ENCODE measurements around the gene KRT12. TPM values are rescaled to one million over a fixed set of nuclear protein-coding genes. Genes with fewer than 3 reads are reported as not detected.
A peak's percentile ranks its signal among the peaks of the same experiment; 100 is the strongest.

Gene KRT12
- total and polyA plus RNA-seq, 2 experiments from 2014 or later: not detected

- peaks cover 23% of the 10 kb centered on the region for H3K4me1 ChIP-seq (ENCODE audit: insufficient read depth)
- 28% methylated on average over 1 of the region's 1 CpG for WGBS (ENCODE audit: low lambda C conversion rate, missing lambda C conversion rate)
Observed at GRCh38 chr17:40901981-40902474, 35.0 kb upstream of the KRT12 start.

GRCh38 chr17:40900809-40901356 lies 33.9 kb upstream of the KRT12 start:
- Histone ChIP-seq H3K27me3 (no peaks in the 10 kb centered on the region), H3K36me3 (replicated peaks; ENCODE audit: insufficient read depth, low read depth) (no peaks in the 10 kb centered on the region), H3K9me2 (replicated peaks; ENCODE audit: insufficient read depth) (no peaks in the 10 kb centered on the region), H3K9me3 (ENCODE audit: low read depth) (no peaks in the 10 kb centered on the region), H4K20me1 (ENCODE audit: insufficient read depth, poor library complexity, severe bottlenecking) (no peaks in the 10 kb centered on the region), H3K4me1 (ENCODE audit: insufficient read depth) (peaks cover 23% of the 10 kb centered on the region), H3K4me3 (no peak overlapping the region), H2AFZ (no peak overlapping the region), H3K4me2 (peak overlapping the region; percentile 9), H3K27ac (peak overlapping the region; percentile 85), H3K79me2 (no peaks in the 10 kb centered on the region)
- WGBS (ENCODE audit: low lambda C conversion rate, missing lambda C conversion rate): 64% methylated on average over 5 of the region's 5 CpGs
- TF ChIP-seq EZH2 (IDR thresholded peaks at IDR 0.05; ENCODE audit: borderline replicate concordance) (no peak), EZH2phosphoT487 (IDR thresholded peaks at IDR 0.05; ENCODE audit: low read depth, severe bottlenecking, unreplicated experiment) (no peak)
- TF ChIP-seq, protein P1, sequence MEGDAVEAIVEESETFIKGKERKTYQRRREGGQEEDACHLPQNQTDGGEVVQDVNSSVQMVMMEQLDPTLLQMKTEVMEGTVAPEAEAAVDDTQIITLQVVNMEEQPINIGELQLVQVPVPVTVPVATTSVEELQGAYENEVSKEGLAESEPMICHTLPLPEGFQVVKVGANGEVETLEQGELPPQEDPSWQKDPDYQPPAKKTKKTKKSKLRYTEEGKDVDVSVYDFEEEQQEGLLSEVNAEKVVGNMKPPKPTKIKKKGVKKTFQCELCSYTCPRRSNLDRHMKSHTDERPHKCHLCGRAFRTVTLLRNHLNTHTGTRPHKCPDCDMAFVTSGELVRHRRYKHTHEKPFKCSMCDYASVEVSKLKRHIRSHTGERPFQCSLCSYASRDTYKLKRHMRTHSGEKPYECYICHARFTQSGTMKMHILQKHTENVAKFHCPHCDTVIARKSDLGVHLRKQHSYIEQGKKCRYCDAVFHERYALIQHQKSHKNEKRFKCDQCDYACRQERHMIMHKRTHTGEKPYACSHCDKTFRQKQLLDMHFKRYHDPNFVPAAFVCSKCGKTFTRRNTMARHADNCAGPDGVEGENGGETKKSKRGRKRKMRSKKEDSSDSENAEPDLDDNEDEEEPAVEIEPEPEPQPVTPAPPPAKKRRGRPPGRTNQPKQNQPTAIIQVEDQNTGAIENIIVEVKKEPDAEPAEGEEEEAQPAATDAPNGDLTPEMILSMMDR (IDR thresholded peaks at IDR 0.05; ENCODE audit: poor library complexity): no peak
- no peak for DNase-seq (ENCODE audit: low spot score)

More at GRCh38 chr17:40901981-40902474, 35.0 kb upstream of the KRT12 start:
- no peaks in the 10 kb centered on the region for H4K20me1 ChIP-seq (ENCODE audit: insufficient read depth, poor library complexity, severe bottlenecking)
- no peaks in the 10 kb centered on the region for H3K36me3 ChIP-seq (replicated peaks; ENCODE audit: insufficient read depth, low read depth)
- H3K27ac ChIP-seq: peak overlapping the region; percentile 97
- H3K4me2 ChIP-seq: peak overlapping the region; percentile 38
- no peaks in the 10 kb centered on the region for H3K9me3 ChIP-seq (ENCODE audit: low read depth)
- H3K9me2 ChIP-seq (replicated peaks; ENCODE audit: insufficient read depth): no peaks in the 10 kb centered on the region
- peak; percentile 84 for DNase-seq (ENCODE audit: low spot score)
- H3K4me3 ChIP-seq: no peak overlapping the region
- no peaks in the 10 kb centered on the region for H3K27me3 ChIP-seq
- no peak for TF ChIP-seq EZH2 (IDR thresholded peaks at IDR 0.05; ENCODE audit: borderline replicate concordance)
- TF ChIP-seq, protein P1 (IDR thresholded peaks at IDR 0.05; ENCODE audit: poor library complexity): no peak
- TF ChIP-seq EZH2phosphoT487 (IDR thresholded peaks at IDR 0.05; ENCODE audit: low read depth, severe bottlenecking, unreplicated experiment): no peak
- no peak overlapping the region for H2AFZ ChIP-seq
- no peaks in the 10 kb centered on the region for H3K79me2 ChIP-seq

DNA sequence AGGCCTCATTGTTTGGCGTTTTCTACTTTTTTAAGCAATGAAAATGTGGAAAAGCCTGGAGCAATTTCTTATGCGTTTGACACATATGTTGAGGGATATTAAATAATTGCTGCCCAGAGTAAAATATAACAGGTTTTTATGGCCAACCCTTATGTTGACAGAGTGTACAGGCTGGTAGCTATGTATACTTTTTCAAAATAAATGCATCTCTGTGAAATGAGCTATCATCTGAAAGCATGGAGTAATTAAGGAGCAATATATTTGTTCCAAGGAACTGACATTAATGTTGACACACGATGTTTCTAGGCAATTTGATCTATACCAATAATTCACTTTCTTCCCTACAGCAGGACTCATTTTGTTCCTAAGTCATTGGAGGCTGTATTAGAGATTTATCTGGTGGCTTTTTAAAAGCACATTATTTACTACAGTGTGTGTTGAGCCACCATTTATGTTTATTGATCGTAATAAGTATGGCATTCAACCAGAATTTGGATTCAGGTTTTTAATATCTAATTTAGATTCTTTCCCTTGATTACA lies 30.0 kb upstream of the KRT12 start:
- Histone ChIP-seq H3K9me2 (replicated peaks; ENCODE audit: insufficient read depth) (no peaks in the 10 kb centered on the region), H3K9me3 (ENCODE audit: low read depth) (no peaks in the 10 kb centered on the region), H3K36me3 (replicated peaks; ENCODE audit: insufficient read depth, low read depth) (no peaks in the 10 kb centered on the region), H4K20me1 (ENCODE audit: insufficient read depth, poor library complexity, severe bottlenecking) (no peaks in the 10 kb centered on the region), H3K27me3 (no peaks in the 10 kb centered on the region), H3K27ac (no peak overlapping the region), H2AFZ (no peak overlapping the region), H3K4me1 (ENCODE audit: insufficient read depth) (peaks cover 10% of the 10 kb centered on the region), H3K79me2 (no peaks in the 10 kb centered on the region), H3K4me2 (no peak overlapping the region), H3K4me3 (no peak overlapping the region)
- no peak for DNase-seq (ENCODE audit: low spot score)
- WGBS (ENCODE audit: low lambda C conversion rate, missing lambda C conversion rate): 91% methylated on average over 4 of the region's 4 CpGs
- TF ChIP-seq EZH2phosphoT487 (IDR thresholded peaks at IDR 0.05; ENCODE audit: low read depth, severe bottlenecking, unreplicated experiment) (no peak), EZH2 (IDR thresholded peaks at IDR 0.05; ENCODE audit: borderline replicate concordance) (no peak)
- TF ChIP-seq, protein P1 (IDR thresholded peaks at IDR 0.05; ENCODE audit: poor library complexity): no peak
